K562 (cell line): Measurements from ENCODE around the gene SLC49A3. TPM values are rescaled to one million over a fixed set of nuclear protein-coding genes. Genes with fewer than 3 reads are reported as not detected.
A peak's percentile ranks its signal among the peaks of the same experiment; 100 is the strongest.

Source experiments
- ATAC-seq: fragments of 200-7000 bp; cut with Tn5 transposase; 3 replicates; pipeline ENCODE4 v1.9.1; 2020; ENCODE audit warnings: moderate library complexity
- BruUV-seq: library from RNA; stranded (reverse); fragments of 400-500 nt; replicated peaks from 2 replicates; lab custom pipeline; 2021; lab: Mats Ljungman, UMichigan
- CTCF ChIA-PET: fragments of 300-600 bp; formaldehyde crosslinking; extraction: SDS; loops from one replicate; lab custom pipeline; 2021; ENCODE audit warnings: low intra/inter-chr PET ratio; lab: Yijun Ruan, JAX
- POLR2A ChIA-PET: fragments of 300-600, 350-650 bp; sonication (Branson Sonifier 250); formaldehyde crosslinking; extraction: SDS; loops from one replicate; lab custom pipeline; 2021; ENCODE audit warnings: antibody characterized with exemption, inconsistent platforms; lab: Yijun Ruan, JAX
- DNase-seq, 4 experiments: peaks; one replicate each; pipeline versions ENCODE4 v3.0.0 to v3.0.0-alpha.2; 2011 to 2018; ENCODE audit warnings: low spot score in 3 of 4, mixed read lengths in 3 of 4; ENCODE audit errors: extremely low read depth in 1 of 4
- FAIRE-seq: peaks from 2 replicates; lab custom pipeline; 2011; peaks lifted over from hg19 to GRCh38; lab: Jason Lieb, UNC
- H2AFZ ChIP-seq: 2 replicates; pipeline ENCODE4 v1.6.0; 2011; ENCODE audit warnings: low read depth, low read length, control low read depth, inconsistent platforms
- H3K27ac ChIP-seq: fragments of 200-600 bp; 3 replicates; pipeline ENCODE4 v1.8.0; 2011; ENCODE audit warnings: low read depth, mild to moderate bottlenecking, control low read depth, inconsistent platforms, low read length, moderate library complexity, mixed read lengths; ENCODE audit errors: extremely low read depth
- H3K27me3 ChIP-seq, 2 experiments: fragments of 300-600 bp in 1 of 2; 2 replicates in 1 of 2; 3 replicates in 1 of 2; pipeline versions ENCODE4 v1.6.0 to v1.8.0; 2011; ENCODE audit warnings: inconsistent platforms in 2 of 2, low read length in 2 of 2, mild to moderate bottlenecking in 1 of 2, mixed read lengths in 1 of 2, moderate library complexity in 1 of 2; ENCODE audit not compliant: control insufficient read depth in 2 of 2, insufficient read depth in 2 of 2
- H3K36me3 ChIP-seq: fragments of 300-600 bp; 3 replicates; pipeline ENCODE4 v1.8.0; 2011; ENCODE audit warnings: mild to moderate bottlenecking, low read length, inconsistent platforms; ENCODE audit not compliant: control insufficient read depth, insufficient read depth
- H3K4me1 ChIP-seq, 2 experiments: fragments of 200-600 bp in 1 of 2; replicated peaks in 1 of 2; 2 replicates in 1 of 2; 3 replicates in 1 of 2; pipeline versions ENCODE4 v1.5.1 to v1.8.0; 2011; ENCODE audit warnings: inconsistent platforms in 2 of 2, low read length in 2 of 2, mild to moderate bottlenecking in 1 of 2, mixed read lengths in 1 of 2, moderate library complexity in 1 of 2; ENCODE audit not compliant: control insufficient read depth in 2 of 2, insufficient read depth in 2 of 2
- H3K4me2 ChIP-seq: 2 replicates; pipeline ENCODE4 v1.6.1; 2011; ENCODE audit warnings: low read length, control low read depth, inconsistent platforms, mixed read lengths; ENCODE audit not compliant: insufficient read depth
- H3K4me3 ChIP-seq: fragments of 200-600 bp; sonication (generic), shearing (Covaris generic); 2 replicates; pipeline ENCODE4 v1.5.1; 2016; ENCODE audit warnings: control low read depth, inconsistent platforms
- H3K79me2 ChIP-seq: fragments of 200-600 bp; 3 replicates; pipeline ENCODE4 v1.8.0; 2011; ENCODE audit warnings: low read length, inconsistent platforms; ENCODE audit not compliant: control insufficient read depth, insufficient read depth
- H3K9ac ChIP-seq, 2 experiments: 2 replicates each; pipeline versions ENCODE4 v1.6.0 to v1.6.1; 2011; ENCODE audit warnings: low read depth in 2 of 2, low read length in 2 of 2, control low read depth in 1 of 2, inconsistent platforms in 1 of 2, mild to moderate bottlenecking in 1 of 2, mixed read lengths in 1 of 2; ENCODE audit not compliant: insufficient read depth in 1 of 2
- H3K9me1 ChIP-seq: one replicate; pipeline ENCODE4 v1.6.0; 2011; ENCODE audit warnings: inconsistent platforms, mild to moderate bottlenecking, low read length, moderate library complexity; ENCODE audit not compliant: control insufficient read depth, insufficient read depth
- H3K9me3 ChIP-seq: replicated peaks from 2 replicates; pipeline ENCODE4 v1.5.1; 2011; ENCODE audit warnings: low read depth, low read length, inconsistent platforms; ENCODE audit not compliant: control insufficient read depth, insufficient read depth
- H4K20me1 ChIP-seq: replicated peaks from 2 replicates; pipeline ENCODE4 v1.6.1; 2011; ENCODE audit warnings: low read length, inconsistent platforms, mixed read lengths; ENCODE audit not compliant: control insufficient read depth, insufficient read depth
- DDX20 ChIP-seq: fragments of 450-650 bp; IDR thresholded peaks from 2 replicates; pipeline ENCODE4 v1.6.1; 2016; ENCODE audit warnings: missing genetic modification characterization, low read depth, mild to moderate bottlenecking, missing compliant biosample characterization, moderate library complexity
- EHMT2 ChIP-seq: fragments of 450-650 bp; IDR thresholded peaks from 2 replicates; pipeline ENCODE4 v1.6.1; 2018; ENCODE audit warnings: antibody characterized with exemption
- ELF4 ChIP-seq: fragments of 450-650 bp; formaldehyde crosslinking; IDR thresholded peaks from 2 replicates; pipeline ENCODE4 v1.4.0; 2022; ENCODE audit warnings: missing genetic modification characterization
- FOS ChIP-seq: IDR thresholded peaks from 3 replicates; pipeline ENCODE4 v1.6.1; 2011; ENCODE audit not compliant: insufficient read length; ENCODE audit errors: extremely low read depth
- FOXK1 ChIP-seq: sonication (generic); formaldehyde crosslinking; IDR thresholded peaks from 2 replicates; pipeline ENCODE4 v1.8.0; 2022; ENCODE audit warnings: missing genetic modification reagents, mild to moderate bottlenecking, borderline replicate concordance
- ILK ChIP-seq: fragments of 450-650 bp; IDR thresholded peaks from 2 replicates; pipeline ENCODE4 v1.6.1; 2016; ENCODE audit warnings: missing genetic modification characterization, low read depth, mild to moderate bottlenecking, missing compliant biosample characterization, moderate library complexity, borderline replicate concordance
- NEUROD1 ChIP-seq: fragments of 150-350 bp; IDR thresholded peaks from 2 replicates; pipeline ENCODE4 v1.6.1; 2014; ENCODE audit warnings: borderline replicate concordance, low read length, low read depth; ENCODE audit not compliant: partially characterized antibody
- NKRF ChIP-seq: fragments of 450-650 bp; IDR thresholded peaks from 2 replicates; pipeline ENCODE4 v1.6.1; 2016; ENCODE audit warnings: borderline replicate concordance
- PPARD ChIP-seq: fragments of 250-450 bp; sonication (Bioruptor Pico); IDR thresholded peaks from 2 replicates; pipeline ENCODE4 v1.8.0; 2022; ENCODE audit warnings: inconsistent platforms, mild to moderate bottlenecking, moderate library complexity
- RBM39 ChIP-seq: fragments of 200-400 bp; formaldehyde crosslinking; optimal IDR thresholded peaks from 2 replicates; pipeline ENCODE3; 2018; ENCODE audit warnings: low read depth, low read length
- SMARCB1 ChIP-seq: IDR thresholded peaks from 2 replicates; pipeline ENCODE4 v1.6.1; 2011; ENCODE audit warnings: improper control_type of control experiment, low read depth; ENCODE audit not compliant: insufficient read length
- SRSF9 ChIP-seq: fragments of 200-400 bp; formaldehyde crosslinking; IDR thresholded peaks from 2 replicates; pipeline ENCODE4 v1.6.1; 2017; ENCODE audit warnings: low read depth, low read length, borderline replicate concordance
- TFAM ChIP-seq: fragments of 250-450 bp; sonication (Bioruptor Pico); conservative IDR thresholded peaks from 2 replicates; pipeline ENCODE4 v1.5.0; 2021; ENCODE audit warnings: mild to moderate bottlenecking, moderate library complexity
- TSC22D4 ChIP-seq: fragments of 450-650 bp; IDR thresholded peaks from 2 replicates; pipeline ENCODE4 v1.6.1; 2016; ENCODE audit warnings: missing genetic modification characterization, missing biosample characterization, control low read depth
- ZNF436 ChIP-seq: fragments of 250-450, 450-650 bp; sonication (Bioruptor Pico); formaldehyde crosslinking; IDR thresholded peaks from 2 replicates; pipeline ENCODE4 v1.7.0; 2020; ENCODE audit warnings: mild to moderate bottlenecking
- WGBS: fragments of 100-300 bp; shearing (Covaris generic); methylation state at CpG from one replicate; pipeline ENCODE4 v1.1.6; 2016; ENCODE audit warnings: low coverage, mixed read lengths; ENCODE audit not compliant: insufficient coverage; ENCODE audit errors: missing lambda C conversion rate; 5-methylcytosine and 5-hydroxymethylcytosine counted together
- in situ Hi-C: fragments of 300-500 bp; cut with MboI; formaldehyde crosslinking; loops from 4 replicates; pipeline ENCODE4 v1.15.0; 2018; ENCODE audit warnings: inconsistent platforms, mixed read lengths
- intact Hi-C: fragments of 100-400 bp; cut with micrococcal nuclease; formaldehyde crosslinking; loops from 2 replicates; pipeline ENCODE4 v1.14.2; 2022
- polyA plus RNA-seq, 8 experiments: library from polyadenylated mRNA; depleted of rRNA in 4 of 8; stranded (reverse) in 5 of 8; unstranded in 3 of 8; fragments of >200 nt; fragmentation: Nextera tagmentation in 2 of 8; fragmentation: Illumina TruSeq in 1 of 8; extraction: Ambion mirVana in 2 of 8; extraction: Trizol in 1 of 8; gene quantifications; 2 replicates each; pipeline versions ENCODE4 v1.2.1 to v1.2.3, GENCODE V29; 2011 to 2014; ENCODE audit warnings: inconsistent platforms in 1 of 8, missing spikeins in 1 of 8
- total RNA-seq, 7 experiments: library from RNA; depleted of rRNA in 6 of 7; stranded (reverse); fragments of >200 nt in 6 of 7; fragmentation: Illumina TruSeq in 2 of 7; extraction: Trizol in 2 of 7; gene quantifications; 2 replicates each; pipeline versions ENCODE4 v1.2.1 to v1.2.3, GENCODE V29; 2011 to 2021; ENCODE audit warnings: low replicate concordance in 1 of 7

Gene SLC49A3
- total and polyA plus RNA-seq, 9 of the 15 experiments (the other 6 are each of a cell fraction or from before 2014, with no cell fraction given) = 0.24 to 0.41 TPM; not detected in 7

- DNase-seq (no peak), FAIRE-seq (no peak), ATAC-seq (no peak)
- H2AFZ ChIP-seq = 0 out of 2 replicates have a peak overlapping the region, but pooled peaks have one; percentile 24
- CTCF ChIA-PET = no interaction called here
- H3K36me3 ChIP-seq = no peaks in the 10 kb centered on the region
- H3K79me2 ChIP-seq = no peaks in the 10 kb centered on the region
- peaks cover 30 to 52% of the 10 kb centered on the region in 2 experiments; a peak in 4 of 5 replicates for H3K27me3 ChIP-seq
- H3K9me1 ChIP-seq = no peaks in the 10 kb centered on the region
- no peak overlapping the region for H3K27ac ChIP-seq
- no TSS peak for BruUV-seq
- peaks cover 0 to 65% of the 10 kb centered on the region in 2 experiments; a peak in 2 of 5 replicates for H3K4me1 ChIP-seq
- no peak overlapping the region for H3K4me3 ChIP-seq
- peaks cover 3% of the 10 kb centered on the region; the same call in 1 of the 2 replicates for H3K9me3 ChIP-seq
- peak overlapping the region in 1 of 2 experiments; percentile 64; a peak in 1 of 4 replicates for H3K9ac ChIP-seq
- no peak overlapping the region for H3K4me2 ChIP-seq
- POLR2A ChIA-PET = interaction anchor here (0.7 kb wide), 1 partner anchor 13 kb away, joined by 4 read pairs; no protein-coding TSS in a partner anchor
- no peaks in the 10 kb centered on the region for H4K20me1 ChIP-seq
- TF ChIP-seq ZNF436 = no peak
- no peak for TF ChIP-seq PPARD (CRISPR knock-in tag)
- no peak for TF ChIP-seq FOXK1
- no peak for TF ChIP-seq ELF4 (CRISPR knock-in tag)
- TF ChIP-seq NEUROD1 = no peak
- TF ChIP-seq SRSF9 = no peak
- no peak for TF ChIP-seq RBM39
- no peak for TF ChIP-seq FOS
- TF ChIP-seq TSC22D4 (tag) = no peak
- no peak for TF ChIP-seq EHMT2
- no peak for TF ChIP-seq SMARCB1
- no peak for TF ChIP-seq TFAM
- no peak for TF ChIP-seq NKRF
- no peak for TF ChIP-seq DDX20 (tag)
- TF ChIP-seq ILK = no peak
- intact Hi-C loops = no loop called here
- in situ Hi-C loops = no loop called here
- WGBS = 20% methylated on average over 23 of the region's 26 CpGs
Measured at GRCh38 chr4:655464-656151, 33.3 kb downstream of the SLC49A3 start.
